Spleen (tissue), 11 donors: Measurements from ENCODE around the gene DEPDC5. TPM values are rescaled to one million over a fixed set of nuclear protein-coding genes. Genes with fewer than 3 reads are reported as not detected.

Experiments
- DNase-seq: peaks from one replicate; pipeline ENCODE4 v3.0.0-alpha.2; 2020
- H3K27ac ChIP-seq, 8 donors: fragments of 200-600 bp; sonication (generic) in 7 of 8; 1 replicate in 4 of 8; 2 replicates in 4 of 8; pipeline versions ENCODE4 v1.5.0 to v1.8.0; 2016 to 2021; ENCODE audit warnings: inconsistent platforms in 4 of 8, mild to moderate bottlenecking in 4 of 8, moderate library complexity in 1 of 8
- H3K27me3 ChIP-seq, 7 donors: fragments of 200-600 bp; sonication (generic) in 6 of 7; replicated peaks in 1 of 7; 1 replicate in 4 of 7; 2 replicates in 3 of 7; pipeline versions ENCODE4 v1.5.0 to v1.8.0; 2016 to 2021; ENCODE audit warnings: inconsistent platforms in 3 of 7, mild to moderate bottlenecking in 1 of 7
- H3K36me3 ChIP-seq, 6 donors: fragments of 200-600 bp; sonication (generic) in 5 of 6; 1 replicate in 4 of 6; 2 replicates in 2 of 6; pipeline versions ENCODE4 v1.5.0 to v1.8.0; 2016 to 2021; ENCODE audit warnings: inconsistent platforms in 2 of 6
- H3K4me1 ChIP-seq, 6 donors: fragments of 200-600 bp; sonication (generic) in 5 of 6; 1 replicate in 3 of 6; 2 replicates in 3 of 6; pipeline versions ENCODE4 v1.5.0 to v1.8.0; 2016 to 2021; ENCODE audit warnings: inconsistent platforms in 3 of 6
- H3K4me3 ChIP-seq, 8 donors: fragments of 200-600 bp; sonication (generic) in 7 of 8; 1 replicate in 4 of 8; 2 replicates in 4 of 8; pipeline versions ENCODE4 v1.5.0 to v1.8.0; 2016 to 2021; ENCODE audit warnings: inconsistent platforms in 4 of 8, mild to moderate bottlenecking in 4 of 8, moderate library complexity in 2 of 8
- H3K9me3 ChIP-seq, 8 donors: fragments of 200-600 bp; sonication (generic) in 7 of 8; 1 replicate in 4 of 8; 2 replicates in 4 of 8; pipeline versions ENCODE4 v1.5.0 to v1.8.0; 2016 to 2021; ENCODE audit warnings: inconsistent platforms in 4 of 8
- CTCF ChIP-seq, 11 experiments: fragments of 200-600 bp in 7 of 11; fragments of 450-650 bp in 4 of 11; sonication (generic) in 4 of 11; IDR thresholded peaks in 8 of 11; conservative IDR thresholded peaks in 3 of 11; 1 replicate in 7 of 11; 2 replicates in 4 of 11; pipeline versions ENCODE4 v1.4.0 to v1.8.0; 2016 to 2021; ENCODE audit warnings: antibody characterized with exemption in 11 of 11, inconsistent platforms in 4 of 11, mild to moderate bottlenecking in 1 of 11
- POLR2A ChIP-seq, 3 donors: fragments of 450-650 bp; IDR thresholded peaks; one replicate each; pipeline ENCODE4 v1.5.1; 2017; ENCODE audit warnings: antibody characterized with exemption in 3 of 3, mild to moderate bottlenecking in 1 of 3
- POLR2AphosphoS5 ChIP-seq, 3 donors: sonication (generic); formaldehyde crosslinking; IDR thresholded peaks; one replicate each; pipeline ENCODE4 v1.5.1; 2017; ENCODE audit warnings: antibody characterized with exemption in 3 of 3
- WGBS, 5 donors: extraction: QIAGEN DNeasy Blood & Tissue Kit in 3 of 5; methylation state at CpG; one replicate each; pipeline versions ENCODE4 v1.1.5 to v1.1.7; 2013 to 2018; 5-methylcytosine and 5-hydroxymethylcytosine counted together
- intact Hi-C: fragments of 100-400 bp; cut with DNase I; formaldehyde crosslinking; loops from one replicate; pipeline ENCODE4 v1.15.0; 2023; ENCODE audit warnings: low total_unique reads
- polyA plus RNA-seq, 3 donors: library from polyadenylated mRNA; stranded (reverse); fragments of 200-250 nt; gene quantifications; one replicate each; pipeline ENCODE4 v1.2.1, GENCODE V29; 2013
- total RNA-seq, 7 donors: library from RNA; depleted of rRNA in 3 of 7; stranded (reverse); fragments of >200 nt in 3 of 7; fragmentation: NEBNext Ultra II Directional in 4 of 7; extraction: Animal tissue kit (Norgen Biotek cat#: 25700) in 4 of 7; gene quantifications; one replicate each; pipeline versions ENCODE4 v1.1.0 to v1.2.1, GENCODE V29; 2016 to 2021
- donor health status: healthy with polysubstance abuse.
- donor health status: DM: no; HTN: no; CAD: no; lungs with moderate emphysema.
- donor health status: DM: no; HTN: no; CAD: no.
- donor health status: Bipolar disorder and iron deficiency.
- donor health status: healthy.
- donor health status: DM: no; HTN: no; CAD: no.
- donor health status: DM: yes; HTN: yes; CAD: no.

Gene DEPDC5
- total and polyA plus RNA-seq, 10 donors: 9.6 to 64.6 (median 44.3) TPM

GRCh38 chr22:31841078-31841827, 87.4 kb downstream of the DEPDC5 start:
- Histone ChIP-seq H3K4me1 (no peaks in the 10 kb centered on the region), H3K4me3 (peak overlapping the region in 1 of 8 donors; percentile 1), H3K27ac (peak overlapping the region in 1 of 8 donors; percentile 22), H3K9me3 (no peaks in the 10 kb centered on the region), H3K36me3 (peaks cover 3 to 100% (median 84%) of the 10 kb centered on the region in 6 donors), H3K27me3 (no peaks in the 10 kb centered on the region)
- intact Hi-C loops: no loop called here
- 71 to 85% (median 82%) methylated on average over 8 of the region's 8 CpGs for WGBS, 5 donors
- no peak for DNase-seq
- TF ChIP-seq POLR2A (IDR thresholded peaks at IDR 0.05) (no peak), POLR2AphosphoS5 (IDR thresholded peaks at IDR 0.05) (no peak), CTCF (IDR thresholded peaks at IDR 0.05 in 8 of 11, conservative IDR thresholded peaks at IDR 0.05 in 3 of 11) (no peak)

GRCh38 chr22:31843526-31843925, 89.7 kb downstream of the DEPDC5 start:
- H3K27ac ChIP-seq: no peak overlapping the region
- no peak for DNase-seq

GRCh38 chr22:31844941-31845340, 91.1 kb downstream of the DEPDC5 start:
- peaks cover 0 to 4% (median 0%) of the 10 kb centered on the region in 6 donors for H3K4me1 ChIP-seq
- no peak for DNase-seq
- no peak overlapping the region for H3K4me3 ChIP-seq
- no peak overlapping the region for H3K27ac ChIP-seq
- H3K27me3 ChIP-seq: no peaks in the 10 kb centered on the region
- intact Hi-C loops: no loop called here
- WGBS, 5 donors: 97 to 98% (median 97%) methylated on average over 15 to 17 of the region's 17 CpGs
- peaks cover 3 to 100% (median 84%) of the 10 kb centered on the region in 6 donors for H3K36me3 ChIP-seq
- no peaks in the 10 kb centered on the region for H3K9me3 ChIP-seq
- no peak for TF ChIP-seq CTCF (IDR thresholded peaks at IDR 0.05 in 8 of 11, conservative IDR thresholded peaks at IDR 0.05 in 3 of 11)
- no peak for TF ChIP-seq POLR2A (IDR thresholded peaks at IDR 0.05)
- TF ChIP-seq POLR2AphosphoS5 (IDR thresholded peaks at IDR 0.05): no peak

More at GRCh38 chr22:31843526-31843925, 89.7 kb downstream of the DEPDC5 start:
- no peak overlapping the region for H3K4me3 ChIP-seq
- TF ChIP-seq CTCF (IDR thresholded peaks at IDR 0.05 in 8 of 11, conservative IDR thresholded peaks at IDR 0.05 in 3 of 11): no peak
- no peaks in the 10 kb centered on the region for H3K27me3 ChIP-seq
- intact Hi-C loops: no loop called here
- 87 to 97% (median 96%) methylated on average over 4 of the region's 4 CpGs for WGBS, 5 donors
- H3K4me1 ChIP-seq: peaks cover 0 to 4% (median 0%) of the 10 kb centered on the region in 6 donors
- H3K9me3 ChIP-seq: no peaks in the 10 kb centered on the region
- peaks cover 3 to 100% (median 84%) of the 10 kb centered on the region in 6 donors for H3K36me3 ChIP-seq
